Large intestine (tissue), 12 donors: ENCODE results near the gene CHIT1. TPM values are rescaled to one million over a fixed set of nuclear protein-coding genes. Genes with fewer than 3 reads are reported as not detected.

Source experiments
- DNase-seq, 2 donors: peaks; one replicate each; pipeline versions ENCODE4 v3.0.0 to v3.0.0-alpha.2; 2013
- H3K27ac ChIP-seq: one replicate; pipeline ENCODE4 v1.5.1; 2013; ENCODE audit warnings: low read length
- H3K27me3 ChIP-seq: 2 replicates; pipeline ENCODE4 v1.6.1; 2013; ENCODE audit warnings: low read length; ENCODE audit not compliant: control insufficient read depth, insufficient read depth
- H3K36me3 ChIP-seq: 2 replicates; pipeline ENCODE4 v1.6.1; 2013; ENCODE audit warnings: low read length; ENCODE audit not compliant: control insufficient read depth, insufficient read depth
- H3K4me1 ChIP-seq: one replicate; pipeline ENCODE4 v1.6.1; 2013; ENCODE audit warnings: low read length; ENCODE audit not compliant: control insufficient read depth, insufficient read depth
- H3K4me3 ChIP-seq: one replicate; pipeline ENCODE4 v1.5.1; 2013; ENCODE audit warnings: low read length
- H3K9me3 ChIP-seq: one replicate; pipeline ENCODE4 v1.6.1; 2013; ENCODE audit warnings: mild to moderate bottlenecking, low read depth, low read length, moderate library complexity; ENCODE audit not compliant: control insufficient read depth
- WGBS: methylation state at CpG from one replicate; pipeline ENCODE4 v1.1.5; 2013; ENCODE audit warnings: low lambda C conversion rate; ENCODE audit not compliant: insufficient coverage; 5-methylcytosine and 5-hydroxymethylcytosine counted together
- long read RNA-seq, 11 donors: transcript quantifications; one replicate each; lab custom pipeline, GENCODE V29; 2026
- polyA plus RNA-seq: library from polyadenylated mRNA; unstranded; fragments of 120-200 nt; gene quantifications from one replicate; pipeline ENCODE4 v1.2.1, GENCODE V29; 2013

The CHIT1 gene
- polyA plus RNA-seq, result 0.18 TPM
- long read RNA-seq, donor 1, result 0 reads
- long read RNA-seq, donor 2, result 0 reads
- long read RNA-seq, donor 3, result 0 reads
- long read RNA-seq, donor 4, result 0 reads
- long read RNA-seq, donor 5, result 0 reads
- long read RNA-seq, donor 6, result 0 reads
- long read RNA-seq, donor 7, result 0 reads
- long read RNA-seq, donor 8, result 0 reads
- long read RNA-seq, donor 9, result 0 reads
- long read RNA-seq, donor 10, result 0 reads
- long read RNA-seq, donor 11, result 0 reads

DNA sequence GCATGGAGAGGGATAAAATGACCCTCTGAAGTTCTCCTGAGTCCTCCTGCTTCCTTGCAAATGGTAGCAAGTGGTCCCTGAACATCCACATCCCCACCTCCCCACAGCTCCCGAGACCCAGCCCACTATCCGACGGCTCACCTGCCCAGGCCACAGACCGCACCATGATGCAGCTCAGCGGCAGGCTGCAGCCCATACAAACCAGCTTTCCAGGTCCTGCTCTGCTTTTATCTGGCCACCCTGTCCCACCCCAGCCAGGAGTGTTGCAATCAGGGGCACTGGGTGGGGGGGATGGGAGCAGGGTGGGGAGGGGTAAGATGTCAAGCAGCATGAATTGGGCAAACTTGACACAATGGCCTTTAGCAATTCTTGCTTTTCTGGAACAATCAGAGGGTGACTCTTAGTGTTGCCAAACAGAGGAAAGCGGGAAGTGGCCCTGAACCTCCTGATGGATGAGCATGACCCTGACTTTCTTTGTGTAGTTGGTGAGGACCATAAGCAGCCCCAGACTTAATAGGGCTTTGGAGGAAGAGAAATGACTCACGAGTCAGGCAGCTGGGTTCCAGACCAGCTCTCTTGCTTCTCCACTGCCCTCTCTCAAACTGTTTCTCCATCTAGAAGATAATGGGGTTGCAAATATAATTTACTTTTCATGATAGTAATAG is at the start of gene CHIT1:
CHIT1 (minus strand) TSS at position 203 of the 665 bp plus-strand sequence; CDS start at position 166, 37 bp downstream.
- no CpG with 5 or more reads among the region's 7 CpGs for WGBS
- DNase-seq, result no peak
- no peaks in the 10 kb centered on the region for H3K36me3 ChIP-seq
- H3K4me3 ChIP-seq, result no peak within 1 kb of the TSS
- H3K27me3 ChIP-seq, result peaks cover 37% of the 10 kb centered on the region
- no peaks in the 10 kb centered on the region for H3K4me1 ChIP-seq
- H3K27ac ChIP-seq, result no peak within 1 kb of the TSS
- H3K9me3 ChIP-seq, result no peaks in the 10 kb centered on the region

DNA sequence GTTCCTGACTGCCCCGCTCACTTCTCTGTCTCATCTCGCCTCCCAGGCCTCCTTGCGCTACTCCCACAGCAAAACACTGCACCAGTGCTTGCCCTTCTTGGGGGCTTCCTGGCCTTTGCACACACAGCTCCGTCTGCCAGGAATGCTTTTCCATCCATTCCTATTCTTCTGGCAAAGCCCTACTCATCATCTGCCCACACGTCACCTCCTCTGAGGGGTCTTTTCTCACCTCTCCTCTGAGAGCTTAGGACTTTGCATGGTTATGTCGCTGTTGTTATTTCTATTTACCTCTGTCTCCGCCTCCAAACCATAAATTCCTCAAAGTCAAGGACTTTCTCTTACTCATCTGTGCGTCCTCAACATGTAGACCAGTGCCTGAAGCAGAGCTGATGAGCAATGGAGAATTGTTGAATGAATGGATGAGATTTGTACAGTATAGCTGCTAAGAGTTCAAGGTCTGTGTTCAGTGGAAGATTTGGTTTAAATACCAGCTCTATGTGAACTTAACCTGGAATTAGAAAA is 49.5 kb upstream of the CHIT1 start:
- Histone ChIP-seq H3K27ac (peak overlapping the region; percentile 85), H3K9me3 (no peaks in the 10 kb centered on the region), H3K36me3 (no peaks in the 10 kb centered on the region), H3K27me3 (no peaks in the 10 kb centered on the region), H3K4me1 (peaks cover 60% of the 10 kb centered on the region), H3K4me3 (no peak overlapping the region)
- WGBS, result 60% methylated on average over 1 of the region's 8 CpGs
- DNase-seq, result no peak

DNA sequence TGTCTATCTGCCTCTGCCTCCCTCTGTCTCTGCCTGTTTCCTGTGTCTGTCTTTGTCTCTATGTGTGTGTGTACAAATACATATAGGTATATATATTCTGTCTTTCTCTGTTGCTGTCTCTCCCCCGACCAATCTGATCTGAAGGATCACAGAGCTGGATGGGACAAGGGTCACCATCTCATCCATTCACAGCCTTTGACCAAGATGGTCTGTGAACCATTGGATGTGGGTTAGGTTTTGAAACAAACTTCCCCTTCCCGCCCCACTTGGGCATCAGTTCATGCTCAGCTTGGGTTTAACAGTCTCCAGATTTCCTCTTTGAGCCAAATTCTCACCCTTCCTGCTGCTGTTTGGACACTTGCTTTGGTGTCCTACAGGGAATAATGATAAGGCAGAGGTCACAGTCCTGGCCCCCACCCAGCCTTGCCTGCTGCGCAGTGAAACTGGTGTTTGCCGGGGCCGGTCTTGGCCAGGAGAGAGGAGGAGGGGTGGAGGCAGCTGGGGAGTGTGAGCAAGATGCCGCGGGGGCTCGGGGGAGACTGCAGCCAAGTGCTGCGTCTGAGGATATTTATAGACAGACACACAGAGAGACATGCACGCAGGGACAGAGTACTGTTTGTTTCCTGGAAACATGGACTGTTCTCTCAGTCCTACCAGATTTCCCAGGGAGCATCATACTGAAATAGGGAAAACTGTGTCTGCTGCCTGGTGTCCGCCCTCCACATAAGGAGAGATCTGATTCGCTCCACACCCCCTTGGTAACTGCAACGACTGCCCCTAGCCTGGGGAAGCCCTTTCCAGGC is 48.8 kb upstream of the CHIT1 start:
- H3K4me1 ChIP-seq, result peaks cover 61% of the 10 kb centered on the region
- no CpG with 5 or more reads among the region's 13 CpGs for WGBS
- DNase-seq, result peak; percentile 84 to 87
- no peaks in the 10 kb centered on the region for H3K9me3 ChIP-seq
- H3K36me3 ChIP-seq, result no peaks in the 10 kb centered on the region
- H3K4me3 ChIP-seq, result no peak overlapping the region
- H3K27me3 ChIP-seq, result no peaks in the 10 kb centered on the region
- H3K27ac ChIP-seq, result peak overlapping the region; percentile 85

DNA sequence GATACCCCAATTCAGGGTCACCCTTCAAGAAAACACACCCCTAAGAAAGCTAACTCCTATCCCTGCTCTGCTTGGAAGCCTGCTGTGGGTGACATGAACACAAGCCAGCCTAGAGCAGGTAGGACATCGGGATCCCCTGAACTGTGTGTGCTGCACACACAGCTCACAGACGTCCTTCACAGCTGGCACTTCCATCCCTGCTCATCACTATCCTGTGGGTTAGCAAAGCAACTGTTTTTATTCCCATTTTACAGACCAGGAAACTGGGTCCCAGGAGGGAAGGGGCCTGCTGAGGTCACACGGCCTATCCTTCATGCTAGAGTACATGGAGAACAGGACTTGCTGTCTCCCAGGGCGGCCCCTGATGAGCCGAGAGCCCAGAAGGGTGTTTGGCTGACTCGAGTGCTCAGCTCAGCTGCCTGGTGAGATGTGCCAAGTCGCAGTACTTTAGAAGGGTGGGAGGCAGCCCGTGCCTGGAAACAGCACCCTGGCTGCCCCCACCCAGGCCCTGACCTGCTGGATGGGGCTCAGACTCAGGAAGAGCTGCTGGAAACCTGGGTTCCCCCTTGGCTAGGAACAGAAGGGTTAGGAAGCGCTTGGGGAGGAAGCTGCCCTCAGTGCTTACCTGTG is 47.6 kb upstream of the CHIT1 start:
- H3K27ac ChIP-seq, result peak overlapping the region; percentile 85
- WGBS, result no CpG with 5 or more reads among the region's 9 CpGs
- H3K4me1 ChIP-seq, result peaks cover 58% of the 10 kb centered on the region
- H3K36me3 ChIP-seq, result no peaks in the 10 kb centered on the region
- no peak overlapping the region for H3K4me3 ChIP-seq
- H3K27me3 ChIP-seq, result no peaks in the 10 kb centered on the region
- no peaks in the 10 kb centered on the region for H3K9me3 ChIP-seq
- DNase-seq, result no peak

DNA sequence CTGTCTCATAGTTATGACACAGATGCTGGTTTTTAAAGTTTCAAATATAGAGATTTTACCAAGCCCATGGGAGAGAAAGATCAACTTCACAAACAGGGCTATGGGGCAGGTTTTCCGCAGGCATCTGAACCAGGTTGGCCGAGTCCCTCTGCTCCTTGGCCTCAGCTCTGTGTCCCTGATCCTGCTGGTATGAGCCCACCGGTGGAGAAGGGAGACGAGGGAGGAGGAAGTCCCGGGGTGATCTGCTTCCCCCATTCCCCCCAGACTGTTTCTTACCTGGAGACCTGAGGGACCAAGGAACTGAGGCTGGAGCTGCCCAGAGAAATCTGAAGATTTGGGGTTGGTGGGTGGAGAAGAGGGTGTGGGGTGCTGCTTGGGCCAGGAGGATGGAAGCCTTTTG is 46.9 kb upstream of the CHIT1 start:
- no CpG with 5 or more reads among the region's 5 CpGs for whole genome bisulfite sequencing

DNA sequence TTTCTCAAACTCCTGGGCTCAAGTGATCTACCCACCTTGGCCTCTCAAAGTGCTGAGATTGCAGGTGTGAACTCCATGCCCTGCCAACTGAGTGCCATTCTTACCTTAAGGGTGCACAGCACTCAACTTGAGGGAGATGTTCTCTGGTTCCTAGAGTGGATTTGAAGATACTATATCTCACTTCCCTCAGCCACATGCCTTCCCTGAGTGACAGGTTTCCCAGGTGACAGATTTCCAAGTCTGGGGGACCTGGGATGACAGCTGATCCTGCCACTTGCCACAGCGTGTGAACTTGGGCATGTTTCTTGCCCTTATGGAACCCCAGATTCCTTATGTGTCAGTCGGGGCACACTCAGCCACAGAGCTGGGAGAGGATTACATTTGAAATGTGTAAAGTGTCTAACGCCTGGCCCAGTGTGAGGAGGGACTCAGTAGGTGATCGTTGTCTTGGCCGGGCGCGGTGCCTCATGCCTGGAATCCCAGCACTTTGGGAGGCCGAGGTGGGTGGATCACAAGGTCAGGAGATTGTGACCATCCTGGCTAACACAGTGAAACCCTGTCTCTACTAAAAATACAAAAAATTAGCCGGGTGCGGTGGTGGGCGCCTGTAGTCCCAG is 46.3 kb upstream of the CHIT1 start:
- H3K4me1 ChIP-seq, result peaks cover 54% of the 10 kb centered on the region
- no peaks in the 10 kb centered on the region for H3K36me3 ChIP-seq
- H3K27me3 ChIP-seq, result no peaks in the 10 kb centered on the region
- no peak overlapping the region for H3K4me3 ChIP-seq
- H3K9me3 ChIP-seq, result no peaks in the 10 kb centered on the region
- DNase-seq, result no peak
- WGBS, result no CpG with 5 or more reads among the region's 11 CpGs
- no peak overlapping the region for H3K27ac ChIP-seq

More for the DNA sequence above, 46.9 kb upstream of the CHIT1 start:
- Histone ChIP-seq H3K4me3 (no peak overlapping the region), H3K27me3 (no peaks in the 10 kb centered on the region), H3K4me1 (peaks cover 57% of the 10 kb centered on the region), H3K9me3 (no peaks in the 10 kb centered on the region), H3K36me3 (no peaks in the 10 kb centered on the region), H3K27ac (no peak overlapping the region)
- no peak for DNase-seq

DNA sequence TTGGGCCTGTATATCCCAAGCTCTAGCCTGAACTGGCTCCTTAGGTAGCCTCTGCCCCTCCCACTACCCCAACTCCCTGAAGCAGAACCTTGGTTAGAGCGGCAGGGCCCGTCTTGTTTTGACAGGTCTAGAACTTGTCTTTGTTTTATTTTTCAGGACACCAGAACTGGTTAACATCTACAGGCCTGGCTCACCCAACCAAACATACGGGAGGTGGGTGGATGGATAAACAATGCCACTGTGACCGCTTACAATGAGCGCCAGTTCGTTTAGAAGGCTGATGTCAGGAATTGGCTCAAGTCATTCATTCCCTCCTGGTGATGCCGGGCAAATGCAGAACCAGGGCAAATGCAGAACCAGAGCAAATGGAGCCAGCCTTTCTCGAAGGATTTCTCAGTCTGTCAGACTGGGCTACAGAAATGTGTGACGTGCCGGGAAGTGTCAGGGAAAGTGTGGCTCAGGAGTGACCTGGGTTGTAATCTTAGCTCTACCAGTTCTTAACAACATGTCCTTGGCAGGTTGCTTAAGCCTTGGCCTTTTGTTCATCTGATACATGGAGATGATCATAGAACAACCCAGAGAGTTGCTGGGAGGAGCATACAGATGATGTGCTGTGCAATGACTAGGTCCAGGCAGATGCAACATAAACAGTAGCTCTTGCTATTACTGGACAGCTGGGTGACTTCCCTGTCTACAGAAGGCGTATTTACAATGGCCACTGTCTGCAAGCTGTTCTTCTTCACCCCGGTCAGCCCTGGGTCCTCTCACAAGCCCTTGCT is 45.3 kb upstream of the CHIT1 start:
- Histone ChIP-seq H3K9me3 (no peaks in the 10 kb centered on the region), H3K27ac (peak overlapping the region; percentile 1), H3K4me3 (no peak overlapping the region), H3K36me3 (no peaks in the 10 kb centered on the region), H3K27me3 (no peaks in the 10 kb centered on the region), H3K4me1 (peaks cover 54% of the 10 kb centered on the region)
- peak in 1 of 2 donors; percentile 61 for DNase-seq
- no CpG with 5 or more reads among the region's 12 CpGs for WGBS

DNA sequence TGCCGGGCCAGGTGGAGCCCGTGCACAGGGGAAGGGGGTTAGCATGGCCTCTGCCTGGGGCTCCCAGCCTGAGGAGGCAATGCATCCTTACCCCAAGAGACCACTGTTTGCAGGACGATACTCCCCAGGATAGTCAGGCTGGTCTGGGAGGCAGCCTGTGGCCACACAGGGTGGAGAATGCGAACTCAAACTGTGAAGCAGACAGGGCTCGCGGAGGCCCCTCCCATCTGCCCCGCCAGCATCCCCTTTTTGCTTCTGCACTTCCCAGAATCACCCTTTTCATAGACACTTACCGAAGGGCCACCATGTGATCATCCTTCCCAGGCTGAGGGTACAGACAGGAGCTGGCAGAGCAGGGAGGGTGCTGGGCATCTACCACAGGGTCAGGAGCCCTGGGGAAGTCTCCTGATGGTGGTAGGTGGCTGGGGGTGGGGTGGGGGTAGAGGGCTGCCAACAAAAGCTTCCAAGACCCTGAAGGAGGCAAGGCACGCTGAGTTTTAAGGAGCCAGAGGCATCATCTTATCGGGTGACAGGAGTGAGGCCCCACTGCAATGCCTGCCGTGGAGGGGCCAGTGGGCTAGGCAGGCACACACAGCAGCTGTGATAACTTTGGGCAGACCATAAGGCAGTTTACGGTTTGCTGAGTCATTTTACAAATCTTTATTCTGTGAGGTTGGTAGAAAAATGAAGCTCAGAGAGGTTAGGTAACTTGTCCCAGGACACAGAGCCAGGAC is 44.6 kb upstream of the CHIT1 start:
- DNase-seq, result no peak
- Histone ChIP-seq H3K4me1 (peaks cover 51% of the 10 kb centered on the region), H3K9me3 (no peaks in the 10 kb centered on the region), H3K36me3 (no peaks in the 10 kb centered on the region), H3K27me3 (no peaks in the 10 kb centered on the region), H3K27ac (peak overlapping the region; percentile 55), H3K4me3 (no peak overlapping the region)
- no CpG with 5 or more reads among the region's 12 CpGs for WGBS
